HL-60 (cell line): ENCODE data around the gene GALK2.

Experiments
- DNase-seq, 2 experiments: peaks; one replicate each; pipeline ENCODE4 v3.0.0-alpha.2; 2010 to 2020; ENCODE audit warnings: low read depth in 1 of 2, low spot score in 1 of 2
- H3K27ac ChIP-seq: fragments of 250-450 bp; sonication (Bioruptor Pico); replicated peaks from 2 replicates; pipeline ENCODE4 v1.5.1; 2020; ENCODE audit warnings: mild to moderate bottlenecking, moderate library complexity
- H3K27me3 ChIP-seq: fragments of 250-450 bp; sonication (Bioruptor Pico); 2 replicates; pipeline ENCODE4 v1.5.1; 2021; ENCODE audit warnings: mild to moderate bottlenecking, moderate library complexity; ENCODE audit not compliant: insufficient read depth, poor library complexity, severe bottlenecking
- H3K4me3 ChIP-seq: replicated peaks from 2 replicates; pipeline ENCODE4 v1.5.1; 2011; ENCODE audit warnings: mild to moderate bottlenecking, control low read depth, low read length; ENCODE audit not compliant: insufficient read depth
- GABPA ChIP-seq: IDR thresholded peaks from 2 replicates; pipeline ENCODE4 v1.6.1; 2012; ENCODE audit warnings: low read depth
- POLR2AphosphoS5 ChIP-seq: IDR thresholded peaks from 2 replicates; pipeline ENCODE4 v1.6.1; 2012; ENCODE audit warnings: low read depth
- SPI1 ChIP-seq: IDR thresholded peaks from 2 replicates; pipeline ENCODE4 v1.6.1; 2012; ENCODE audit warnings: low read depth, mild to moderate bottlenecking, borderline replicate concordance
- TF ChIP-seq, protein P1 (sequence below): IDR thresholded peaks from 2 replicates; pipeline ENCODE4 v1.6.1; 2012; ENCODE audit warnings: low read depth; ENCODE audit not compliant: insufficient replicate concordance
- TF ChIP-seq, protein P2 (sequence below): IDR thresholded peaks from one replicate; pipeline ENCODE4 v1.5.1; 2011; ENCODE audit warnings: low read length, control low read depth, inconsistent platforms; ENCODE audit not compliant: insufficient read depth

GALK2 gene

DNA sequence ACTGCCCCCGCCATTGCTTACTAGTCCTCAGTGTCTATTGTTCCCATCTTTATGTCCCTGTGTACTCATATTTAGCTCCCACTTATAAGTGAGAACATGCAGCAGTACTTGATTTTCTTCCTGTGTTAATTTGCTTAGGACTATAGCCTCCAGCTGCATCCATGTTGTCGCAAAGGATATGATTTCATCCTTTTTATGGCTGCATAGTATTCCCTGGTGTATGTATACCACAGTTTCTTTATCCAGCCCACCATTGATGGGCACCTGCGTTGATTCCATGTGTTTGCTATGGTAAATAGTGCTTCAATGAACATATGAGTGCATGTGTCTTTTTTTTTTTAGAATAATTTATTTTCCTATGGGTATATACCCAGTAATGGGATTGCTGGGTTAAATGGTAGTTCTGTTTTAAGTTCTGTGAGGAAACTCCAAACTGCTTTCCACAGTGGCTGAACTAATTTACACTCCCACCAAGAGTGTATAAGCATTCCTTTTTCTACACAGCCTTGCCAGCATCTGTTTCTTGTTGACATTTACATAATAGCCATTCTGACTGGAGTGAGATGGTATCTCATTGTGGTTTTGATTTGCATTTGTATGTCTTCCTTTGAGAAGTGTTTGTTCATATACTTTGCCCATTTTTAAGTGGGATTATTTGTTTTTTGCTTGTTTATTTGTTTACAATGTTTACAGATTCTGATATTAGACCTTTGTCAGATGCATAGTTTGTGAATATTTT, 53.7 kb downstream of the GALK2 start:
- H3K27me3 ChIP-seq: no peaks in the 10 kb centered on the region
- no peak for TF ChIP-seq GABPA
- TF ChIP-seq SPI1: no peak
- TF ChIP-seq, protein P1, sequence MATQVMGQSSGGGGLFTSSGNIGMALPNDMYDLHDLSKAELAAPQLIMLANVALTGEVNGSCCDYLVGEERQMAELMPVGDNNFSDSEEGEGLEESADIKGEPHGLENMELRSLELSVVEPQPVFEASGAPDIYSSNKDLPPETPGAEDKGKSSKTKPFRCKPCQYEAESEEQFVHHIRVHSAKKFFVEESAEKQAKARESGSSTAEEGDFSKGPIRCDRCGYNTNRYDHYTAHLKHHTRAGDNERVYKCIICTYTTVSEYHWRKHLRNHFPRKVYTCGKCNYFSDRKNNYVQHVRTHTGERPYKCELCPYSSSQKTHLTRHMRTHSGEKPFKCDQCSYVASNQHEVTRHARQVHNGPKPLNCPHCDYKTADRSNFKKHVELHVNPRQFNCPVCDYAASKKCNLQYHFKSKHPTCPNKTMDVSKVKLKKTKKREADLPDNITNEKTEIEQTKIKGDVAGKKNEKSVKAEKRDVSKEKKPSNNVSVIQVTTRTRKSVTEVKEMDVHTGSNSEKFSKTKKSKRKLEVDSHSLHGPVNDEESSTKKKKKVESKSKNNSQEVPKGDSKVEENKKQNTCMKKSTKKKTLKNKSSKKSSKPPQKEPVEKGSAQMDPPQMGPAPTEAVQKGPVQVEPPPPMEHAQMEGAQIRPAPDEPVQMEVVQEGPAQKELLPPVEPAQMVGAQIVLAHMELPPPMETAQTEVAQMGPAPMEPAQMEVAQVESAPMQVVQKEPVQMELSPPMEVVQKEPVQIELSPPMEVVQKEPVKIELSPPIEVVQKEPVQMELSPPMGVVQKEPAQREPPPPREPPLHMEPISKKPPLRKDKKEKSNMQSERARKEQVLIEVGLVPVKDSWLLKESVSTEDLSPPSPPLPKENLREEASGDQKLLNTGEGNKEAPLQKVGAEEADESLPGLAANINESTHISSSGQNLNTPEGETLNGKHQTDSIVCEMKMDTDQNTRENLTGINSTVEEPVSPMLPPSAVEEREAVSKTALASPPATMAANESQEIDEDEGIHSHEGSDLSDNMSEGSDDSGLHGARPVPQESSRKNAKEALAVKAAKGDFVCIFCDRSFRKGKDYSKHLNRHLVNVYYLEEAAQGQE: no peak
- TF ChIP-seq, protein P2, sequence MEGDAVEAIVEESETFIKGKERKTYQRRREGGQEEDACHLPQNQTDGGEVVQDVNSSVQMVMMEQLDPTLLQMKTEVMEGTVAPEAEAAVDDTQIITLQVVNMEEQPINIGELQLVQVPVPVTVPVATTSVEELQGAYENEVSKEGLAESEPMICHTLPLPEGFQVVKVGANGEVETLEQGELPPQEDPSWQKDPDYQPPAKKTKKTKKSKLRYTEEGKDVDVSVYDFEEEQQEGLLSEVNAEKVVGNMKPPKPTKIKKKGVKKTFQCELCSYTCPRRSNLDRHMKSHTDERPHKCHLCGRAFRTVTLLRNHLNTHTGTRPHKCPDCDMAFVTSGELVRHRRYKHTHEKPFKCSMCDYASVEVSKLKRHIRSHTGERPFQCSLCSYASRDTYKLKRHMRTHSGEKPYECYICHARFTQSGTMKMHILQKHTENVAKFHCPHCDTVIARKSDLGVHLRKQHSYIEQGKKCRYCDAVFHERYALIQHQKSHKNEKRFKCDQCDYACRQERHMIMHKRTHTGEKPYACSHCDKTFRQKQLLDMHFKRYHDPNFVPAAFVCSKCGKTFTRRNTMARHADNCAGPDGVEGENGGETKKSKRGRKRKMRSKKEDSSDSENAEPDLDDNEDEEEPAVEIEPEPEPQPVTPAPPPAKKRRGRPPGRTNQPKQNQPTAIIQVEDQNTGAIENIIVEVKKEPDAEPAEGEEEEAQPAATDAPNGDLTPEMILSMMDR: no peak
- TF ChIP-seq POLR2AphosphoS5: no peak
- H3K4me3 ChIP-seq: no peak overlapping the region
- H3K27ac ChIP-seq: no peak overlapping the region
- DNase-seq: no peak

DNA sequence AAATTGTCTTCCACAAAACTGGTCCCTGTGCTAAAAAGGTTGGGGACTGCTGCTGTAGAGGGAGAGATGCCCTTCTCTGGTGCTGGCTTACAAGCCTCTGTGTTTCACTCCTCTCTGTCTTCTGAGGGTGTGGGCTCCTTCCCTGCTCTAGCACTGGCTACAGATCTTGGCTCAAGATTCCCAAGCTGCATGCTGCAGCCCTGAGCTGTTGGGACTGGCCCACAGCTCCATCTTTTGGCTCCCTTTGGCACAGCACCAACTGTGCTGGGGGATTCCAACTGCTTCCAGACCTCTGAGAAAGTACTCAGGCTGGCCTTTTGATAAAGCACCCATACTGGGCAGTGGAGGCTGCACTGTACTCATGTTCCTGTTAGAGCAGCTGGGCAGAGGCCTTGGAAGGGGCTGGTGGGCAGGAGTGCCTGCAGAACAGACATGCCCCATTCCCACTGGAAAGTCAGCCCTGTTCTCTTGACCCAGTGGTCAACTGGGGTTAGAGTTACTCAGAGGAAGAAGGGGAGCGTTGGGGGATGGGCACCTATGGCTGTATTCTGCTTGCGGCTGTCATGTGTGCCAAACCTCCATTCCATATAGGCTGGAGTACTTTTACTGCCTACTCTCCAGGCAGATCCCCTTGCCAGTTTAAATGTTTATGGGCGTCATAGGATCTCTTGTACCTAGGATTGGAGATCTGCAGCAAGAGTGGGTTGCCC, 55.7 kb downstream of the GALK2 start:
- no peak for TF ChIP-seq POLR2AphosphoS5
- no peak for TF ChIP-seq GABPA
- TF ChIP-seq, protein P2: no peak
- TF ChIP-seq, protein P1: no peak
- no peak for TF ChIP-seq SPI1
- Histone ChIP-seq H3K27ac (no peak overlapping the region), H3K4me3 (no peak overlapping the region), H3K27me3 (no peaks in the 10 kb centered on the region)
- no peak for DNase-seq

DNA sequence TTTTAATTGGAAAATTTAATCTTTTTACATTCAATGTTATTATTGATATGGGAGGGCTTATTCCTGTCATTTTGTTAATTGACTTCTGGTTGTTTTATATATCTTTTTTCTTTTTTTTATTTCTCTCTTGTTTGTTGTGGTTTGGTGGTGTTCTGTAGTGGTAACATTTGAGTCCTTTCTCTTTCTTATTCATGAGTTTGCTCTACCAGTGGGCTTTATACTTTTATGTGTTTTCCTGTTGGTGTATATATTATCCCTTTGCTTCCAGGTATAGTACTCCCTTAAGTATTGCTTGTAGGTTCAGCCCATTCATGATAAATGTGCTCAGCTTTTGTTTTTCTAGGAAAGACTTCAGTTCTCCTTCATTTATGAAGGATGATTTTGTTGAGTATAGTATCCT, 57.6 kb downstream of the GALK2 start:
- Histone ChIP-seq H3K4me3 (no peak overlapping the region), H3K27me3 (no peaks in the 10 kb centered on the region), H3K27ac (no peak overlapping the region)
- DNase-seq: no peak
- TF ChIP-seq SPI1 (no peak), POLR2AphosphoS5 (no peak), GABPA (no peak)
- TF ChIP-seq, protein P1: no peak
- TF ChIP-seq, protein P2: no peak
